GM21786 (cell line): ENCODE data around the gene PREX1.
"Not testable (repeated sequence)": the region's sequence is repeated elsewhere in the genome, so short reads cannot be mapped to it uniquely, and the experiment has no call there.

ENCODE experiments used
- ATAC-seq: cut with Tn5 transposase; IDR thresholded peaks from one replicate; pipeline ENCODE4 v1.9.1; 2021; ENCODE audit not compliant: unreplicated experiment

PREX1 gene

GRCh38 chr20:48756774-48757173 lies 71.0 kb downstream of the PREX1 start:
- not testable (repeated sequence) for ATAC-seq

GRCh38 chr20:48754292-48754691 lies 73.5 kb downstream of the PREX1 start:
- ATAC-seq, result no peak

GRCh38 chr20:48752963-48753362 lies 74.8 kb downstream of the PREX1 start:
- ATAC-seq, result no peak

- ATAC-seq, result no peak
Measured at GRCh38 chr20:48751871-48752270, 75.9 kb downstream of the PREX1 start.

GRCh38 chr20:48750941-48751635 lies 76.7 kb downstream of the PREX1 start:
- ATAC-seq, result no peak

- ATAC-seq, result no peak
Measured at GRCh38 chr20:48750376-48750775, 77.4 kb downstream of the PREX1 start.

- no peak for ATAC-seq
Measured at GRCh38 chr20:48749437-48749836, 78.4 kb downstream of the PREX1 start.

GRCh38 chr20:48748556-48748955 lies 79.2 kb downstream of the PREX1 start:
- no peak for ATAC-seq

- no peak for ATAC-seq
Measured at GRCh38 chr20:48747840-48748414, 79.9 kb downstream of the PREX1 start.

- no peak for ATAC-seq
Measured at GRCh38 chr20:48745330-48745729, 82.5 kb downstream of the PREX1 start.

GRCh38 chr20:48744515-48744914 lies 83.3 kb downstream of the PREX1 start:
- no peak for ATAC-seq

- ATAC-seq, result no peak
Measured at GRCh38 chr20:48743807-48744206, 84.0 kb downstream of the PREX1 start.

- no peak for ATAC-seq
Measured at GRCh38 chr20:48742912-48743680, 84.7 kb downstream of the PREX1 start.

- no peak for ATAC-seq
Measured at GRCh38 chr20:48742233-48742632, 85.6 kb downstream of the PREX1 start.

GRCh38 chr20:48741669-48742068 lies 86.1 kb downstream of the PREX1 start:
- ATAC-seq, result no peak

- peak; percentile 32 for ATAC-seq
Measured at GRCh38 chr20:48740712-48741111, 87.1 kb downstream of the PREX1 start.

- ATAC-seq, result no peak
Measured at GRCh38 chr20:48740292-48740649, 87.5 kb downstream of the PREX1 start.

- ATAC-seq, result no peak
Measured at GRCh38 chr20:48739395-48740291, 88.2 kb downstream of the PREX1 start.

GRCh38 chr20:48738399-48739304 lies 89.1 kb downstream of the PREX1 start:
- ATAC-seq, result peak; percentile 67

GRCh38 chr20:48738094-48738398 lies 89.8 kb downstream of the PREX1 start:
- no peak for ATAC-seq
